Activated CD8-positive, alpha-beta T cell treated with anti-CD3 and anti-CD28 coated beads for 36 hours (primary cell): ENCODE measurements around the gene PDZD7. TPM values are rescaled to one million over a fixed set of nuclear protein-coding genes. Genes with fewer than 3 reads are reported as not detected.

Source experiments
- ATAC-seq: fragments of 200-7000 bp; cut with Tn5 transposase; one replicate; pipeline ENCODE4 v1.10.0; 2021; ENCODE audit warnings: mild to moderate bottlenecking, moderate library complexity
- CTCF ChIA-PET: fragments of 350-600 bp; sonication (Branson Sonifier 250); formaldehyde crosslinking; loops from one replicate; lab custom pipeline; 2021; ENCODE audit warnings: antibody characterized with exemption; lab: Charles Lee
- POLR2A ChIA-PET: fragments of 350-600 bp; sonication (Branson Sonifier 250); formaldehyde crosslinking; loops from one replicate; lab custom pipeline; 2021; ENCODE audit warnings: antibody characterized with exemption; lab: Charles Lee
- DNase-seq: peaks from one replicate; pipeline ENCODE4 v3.0.0-alpha.2; 2020
- H3K27ac Mint-ChIP-seq: one replicate; pipeline ENCODE4 v1.8.0; 2021; ENCODE audit warnings: mild to moderate bottlenecking, mixed read lengths
- H3K27me3 Mint-ChIP-seq: one replicate; pipeline ENCODE4 v1.8.0; 2021; ENCODE audit warnings: mixed read lengths
- H3K36me3 Mint-ChIP-seq: one replicate; pipeline ENCODE4 v1.8.0; 2021; ENCODE audit warnings: low read depth, mixed read lengths
- H3K4me1 Mint-ChIP-seq: one replicate; pipeline ENCODE4 v1.8.0; 2021; ENCODE audit warnings: low read depth, mixed read lengths
- H3K4me3 Mint-ChIP-seq: one replicate; pipeline ENCODE4 v1.8.0; 2021; ENCODE audit warnings: mild to moderate bottlenecking, moderate library complexity, mixed read lengths
- H3K9me3 Mint-ChIP-seq: one replicate; pipeline ENCODE4 v1.8.0; 2021; ENCODE audit warnings: mixed read lengths
- CTCF ChIP-seq: fragments of 200-600 bp; IDR thresholded peaks from one replicate; pipeline ENCODE4 v1.8.0; 2022; ENCODE audit warnings: antibody characterized with exemption, mild to moderate bottlenecking
- intact Hi-C: fragments of 100-400 bp; cut with micrococcal nuclease; formaldehyde crosslinking; loops from one replicate; pipeline ENCODE4 v1.10.0; 2022
- microRNA-seq: library from miRNA; unstranded; fragments of <30 nt; microRNA quantifications from one replicate; pipeline ENCODE4 v1.2.0, GENCODE V29; 2022; ENCODE audit warnings: borderline microRNAs expressed, borderline replicate concordance
- total RNA-seq, 2 experiments: library from RNA; stranded (reverse); gene quantifications; one replicate each; pipeline ENCODE4 v1.2.3, GENCODE V29; 2021

The PDZD7 gene
- total RNA-seq, 2 experiments from 2014 or later: 0.25 to 0.65 TPM

GRCh38 chr10:100962351-100963080 is 68.4 kb downstream of the PDZD7 start:
- Mint-ChIP-seq H3K27me3 (no peaks in the 10 kb centered on the region), H3K36me3 (peaks cover 16% of the 10 kb centered on the region), H3K4me3 (no peak overlapping the region), H3K9me3 (no peaks in the 10 kb centered on the region), H3K4me1 (no peaks in the 10 kb centered on the region), H3K27ac (no peak overlapping the region)
- no peak for TF ChIP-seq CTCF
- ATAC-seq (no peak), DNase-seq (no peak)
- CTCF ChIA-PET: interaction anchor here (0.9 to 1.2 kb wide), 3 partner anchors 34 to 54 kb away, joined by 3 read pairs; no protein-coding TSS in a partner anchor
- intact Hi-C loops: no loop called here
- POLR2A ChIA-PET: interaction anchor here (0.6 kb wide), 1 partner anchor 29 kb away, joined by 3 read pairs; no protein-coding TSS in a partner anchor

GRCh38 chr10:100960251-100960650 is 70.7 kb downstream of the PDZD7 start:
- no peak overlapping the region for H3K4me3 Mint-ChIP-seq
- TF ChIP-seq CTCF: no peak
- DNase-seq: no peak
- H3K27ac Mint-ChIP-seq: no peak overlapping the region
- no peaks in the 10 kb centered on the region for H3K27me3 Mint-ChIP-seq
- ATAC-seq: no peak
- H3K36me3 Mint-ChIP-seq: peaks cover 25% of the 10 kb centered on the region
- H3K4me1 Mint-ChIP-seq: peaks cover 9% of the 10 kb centered on the region
- H3K9me3 Mint-ChIP-seq: no peaks in the 10 kb centered on the region
- ChIA-PET POLR2A (no interaction called here), CTCF (no interaction called here)
- intact Hi-C loops: no loop called here

Small RNA genes within 50 kb of the gene (microRNA-seq; reads per million reads assigned to microRNA genes)
- gene MIR608: not detected

Other genes with a start within 250 kb of the PDZD7 start
- gene SLF2, start 118.2 kb downstream of the PDZD7 start, total RNA-seq: 10 to 100 TPM; 29.0 to 31.9 TPM
- 1 to 10 TPM; 1.2 to 1.6 TPM for gene SEMA4G, start 61.6 kb downstream of the PDZD7 start, total RNA-seq
- 10 to 100 TPM; 46.0 to 50.9 TPM for gene MRPL43, start 43.6 kb downstream of the PDZD7 start, total RNA-seq
- 10 to 100 TPM; 18.0 to 19.0 TPM for gene TWNK, start 43.6 kb downstream of the PDZD7 start, total RNA-seq
- gene LZTS2, start 31.3 kb downstream of the PDZD7 start, total RNA-seq: 10 to 100 TPM; 14.5 to 15.5 TPM
- gene SFXN3, start 105 bp upstream of the PDZD7 start, total RNA-seq: 10 to 100 TPM; 28.8 to 29.6 TPM
- under 1 TPM; 0.72 to 0.90 TPM for gene KAZALD1, start 30.9 kb upstream of the PDZD7 start, total RNA-seq
- gene TLX1, start 100.2 kb upstream of the PDZD7 start, total RNA-seq: not detected
- gene LBX1, start 198.3 kb upstream of the PDZD7 start, total RNA-seq: not detected